ENCODE measurements around the gene CADPS.

The CADPS gene

DNA sequence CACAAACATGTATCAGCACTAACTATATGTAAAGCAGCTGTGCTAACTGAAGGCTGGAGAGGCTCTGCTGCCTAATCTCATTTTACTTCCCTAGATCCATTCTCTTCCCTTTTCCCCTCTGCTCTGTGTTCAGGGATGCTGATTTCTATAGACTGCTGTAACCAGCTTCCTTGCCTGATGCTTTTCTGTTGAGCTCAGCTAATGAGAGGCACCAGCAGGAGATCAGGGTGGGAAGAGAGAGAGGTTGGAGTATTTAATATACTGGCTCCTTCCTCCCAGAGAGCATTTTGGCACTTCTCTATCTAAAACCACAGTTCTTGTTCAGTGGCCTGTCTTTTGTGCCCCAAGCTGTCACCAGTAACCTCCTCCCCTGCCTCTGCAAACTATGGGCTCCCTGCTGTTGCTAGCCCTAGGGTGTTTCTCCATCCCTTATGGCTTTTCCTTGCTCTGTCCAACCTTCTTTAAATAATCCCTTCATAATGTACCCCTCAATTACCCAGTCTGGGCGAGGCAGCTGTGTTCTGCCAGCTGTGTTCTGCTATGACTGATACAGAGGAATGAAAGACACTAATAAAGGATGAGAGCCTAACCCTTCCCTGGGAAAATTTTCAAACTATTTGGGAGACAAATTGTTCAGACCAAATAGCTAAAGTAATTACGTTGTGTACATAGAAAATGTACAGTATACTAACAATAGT, 69.5 kb downstream of the CADPS start:
- TF ChIP-seq, protein P1, sequence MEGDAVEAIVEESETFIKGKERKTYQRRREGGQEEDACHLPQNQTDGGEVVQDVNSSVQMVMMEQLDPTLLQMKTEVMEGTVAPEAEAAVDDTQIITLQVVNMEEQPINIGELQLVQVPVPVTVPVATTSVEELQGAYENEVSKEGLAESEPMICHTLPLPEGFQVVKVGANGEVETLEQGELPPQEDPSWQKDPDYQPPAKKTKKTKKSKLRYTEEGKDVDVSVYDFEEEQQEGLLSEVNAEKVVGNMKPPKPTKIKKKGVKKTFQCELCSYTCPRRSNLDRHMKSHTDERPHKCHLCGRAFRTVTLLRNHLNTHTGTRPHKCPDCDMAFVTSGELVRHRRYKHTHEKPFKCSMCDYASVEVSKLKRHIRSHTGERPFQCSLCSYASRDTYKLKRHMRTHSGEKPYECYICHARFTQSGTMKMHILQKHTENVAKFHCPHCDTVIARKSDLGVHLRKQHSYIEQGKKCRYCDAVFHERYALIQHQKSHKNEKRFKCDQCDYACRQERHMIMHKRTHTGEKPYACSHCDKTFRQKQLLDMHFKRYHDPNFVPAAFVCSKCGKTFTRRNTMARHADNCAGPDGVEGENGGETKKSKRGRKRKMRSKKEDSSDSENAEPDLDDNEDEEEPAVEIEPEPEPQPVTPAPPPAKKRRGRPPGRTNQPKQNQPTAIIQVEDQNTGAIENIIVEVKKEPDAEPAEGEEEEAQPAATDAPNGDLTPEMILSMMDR (IDR thresholded peaks at IDR 0.05), result no peak

DNA sequence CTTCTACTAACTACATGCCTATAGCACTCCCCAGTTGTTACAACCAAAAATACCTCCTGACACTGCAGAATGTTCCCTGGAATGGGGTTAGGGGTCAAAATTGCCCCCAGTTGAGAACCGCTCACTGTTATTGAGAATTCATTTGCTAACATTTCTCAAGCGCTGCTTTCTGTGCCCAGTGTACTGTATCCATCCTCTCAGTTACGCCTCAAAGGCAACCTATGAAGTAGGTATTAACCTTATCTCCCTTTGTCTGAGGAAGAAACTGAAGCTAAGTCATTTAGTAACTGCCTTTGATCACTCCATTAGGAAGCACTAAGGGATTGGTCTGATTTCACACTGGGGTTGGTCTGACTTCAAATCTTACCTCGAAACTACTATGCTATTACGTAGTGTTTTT, 70.1 kb downstream of the CADPS start:
- TF ChIP-seq, protein P1 (IDR thresholded peaks at IDR 0.05), result no peak

GRCh38 chr3:62803276-62803675, 71.9 kb downstream of the CADPS start:
- TF ChIP-seq, protein P1 (IDR thresholded peaks at IDR 0.05), result no peak

GRCh38 chr3:62798000-62798399, 77.2 kb downstream of the CADPS start:
- TF ChIP-seq, protein P1 (IDR thresholded peaks at IDR 0.05), result no peak

DNA sequence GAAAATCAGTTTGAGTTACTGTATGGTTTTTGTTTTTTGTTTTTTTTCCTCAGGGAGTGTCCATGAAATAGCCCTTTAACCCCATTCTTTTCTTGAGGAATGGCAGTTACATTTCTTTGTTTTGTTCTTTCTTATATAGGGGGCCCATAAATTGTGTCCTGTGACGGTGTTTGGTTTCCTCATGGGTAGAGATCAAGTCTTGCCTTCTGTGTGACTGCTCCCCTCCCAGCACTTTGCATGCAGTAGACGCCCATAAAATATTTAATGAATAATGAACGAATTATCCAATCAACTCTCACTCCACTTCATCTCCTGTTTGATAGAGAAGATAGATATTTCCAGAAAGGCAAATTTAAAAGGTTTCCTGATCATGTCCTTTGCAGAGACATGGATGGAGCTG, 78.1 kb downstream of the CADPS start:
- TF ChIP-seq, protein P1 (IDR thresholded peaks at IDR 0.05), result no peak

DNA sequence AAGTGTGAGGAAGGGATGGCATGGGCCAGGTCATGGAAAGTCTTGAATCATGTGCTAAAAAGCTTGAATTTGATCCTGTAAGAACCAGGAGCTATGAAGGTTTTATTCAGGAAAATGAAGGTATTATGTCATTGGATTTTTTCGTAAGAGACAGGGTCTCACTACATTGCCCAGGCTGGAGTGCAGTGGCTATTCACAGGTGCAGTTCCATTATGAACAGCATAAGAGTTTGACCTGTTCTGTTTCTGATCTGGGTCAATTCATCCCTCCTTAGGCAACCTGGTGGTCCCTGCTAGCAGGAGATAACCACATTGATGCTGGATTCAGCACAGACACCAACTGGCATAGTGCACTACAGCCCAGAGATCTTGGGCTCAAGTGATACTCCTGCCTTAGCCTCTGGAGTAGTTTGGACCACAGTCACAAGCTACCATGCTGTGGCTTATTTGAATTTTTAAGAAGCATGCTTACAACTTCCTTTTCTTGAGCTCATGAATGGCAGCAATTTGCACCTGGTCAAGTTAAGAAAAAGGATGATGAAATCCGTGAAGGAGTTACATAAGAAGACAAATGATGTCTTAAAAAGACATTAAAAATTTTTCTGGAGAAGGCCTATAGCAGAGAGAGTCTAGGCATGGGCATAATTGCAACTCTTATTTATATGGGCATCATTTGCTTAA, 79.1 kb downstream of the CADPS start:
- TF ChIP-seq, protein P1 (IDR thresholded peaks at IDR 0.05), result no peak

DNA sequence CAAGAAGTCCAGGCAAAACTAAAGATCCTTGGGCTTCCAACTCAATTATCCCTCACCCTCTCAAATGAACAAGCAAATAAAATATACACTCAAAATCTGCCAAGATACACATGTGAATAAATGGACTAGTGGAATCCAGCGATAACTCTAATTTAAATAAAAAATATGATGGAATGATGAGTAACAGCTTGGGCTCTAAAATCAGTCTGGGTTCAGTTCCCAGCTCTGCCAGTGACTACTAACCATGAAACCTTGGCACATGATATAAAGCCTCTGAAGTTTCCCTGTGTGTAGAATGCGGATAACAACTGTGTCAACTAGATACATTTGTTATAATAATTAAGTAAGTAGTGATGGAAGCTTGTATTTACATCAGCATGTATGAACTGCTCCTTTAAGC, 81.3 kb downstream of the CADPS start:
- TF ChIP-seq, protein P1 (IDR thresholded peaks at IDR 0.05), result no peak
